IPS-15b (cell line): ENCODE data around the gene TPM4.

Experiments used
- H3K27me3 ChIP-seq: one replicate; pipeline ENCODE4 v1.6.1; 2013; ENCODE audit warnings: low read length; ENCODE audit not compliant: control insufficient read depth, insufficient read depth
- H3K36me3 ChIP-seq: one replicate; pipeline ENCODE4 v1.6.1; 2013; ENCODE audit warnings: low read length; ENCODE audit not compliant: control insufficient read depth, insufficient read depth
- H3K4me1 ChIP-seq: one replicate; pipeline ENCODE4 v1.6.1; 2013; ENCODE audit warnings: mild to moderate bottlenecking, low read length; ENCODE audit not compliant: control insufficient read depth, insufficient read depth
- H3K4me3 ChIP-seq: one replicate; pipeline ENCODE4 v1.5.1; 2013; ENCODE audit warnings: low read depth, low read length
- H3K9ac ChIP-seq: one replicate; pipeline ENCODE4 v1.6.1; 2013; ENCODE audit warnings: low read depth, mild to moderate bottlenecking, low read length
- H3K9me3 ChIP-seq: one replicate; pipeline ENCODE4 v1.6.1; 2013; ENCODE audit warnings: mild to moderate bottlenecking, low read length; ENCODE audit not compliant: control insufficient read depth, insufficient read depth

Gene TPM4

DNA sequence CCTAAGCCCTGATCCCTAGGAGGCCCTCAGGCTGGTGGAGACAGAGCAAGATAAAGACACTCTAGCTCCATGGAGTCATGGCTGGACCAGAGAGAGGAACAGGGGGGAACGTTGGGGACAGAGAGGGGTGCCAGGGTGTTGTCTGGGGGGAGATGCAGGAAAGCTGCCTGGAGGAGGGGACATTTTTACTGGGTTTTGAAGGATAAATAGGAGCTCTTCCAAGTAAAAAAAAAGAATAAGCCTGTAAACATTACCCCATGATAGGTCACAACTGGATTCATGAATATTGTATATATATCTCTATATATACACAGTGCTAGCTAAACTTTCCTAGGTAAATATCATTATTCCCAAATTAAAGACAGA, 67.9 kb downstream of the TPM4 start:
- no peak overlapping the region for H3K4me3 ChIP-seq
- H3K9me3 ChIP-seq, result no peaks in the 10 kb centered on the region
- H3K36me3 ChIP-seq, result no peaks in the 10 kb centered on the region
- H3K9ac ChIP-seq, result no peak overlapping the region
- H3K27me3 ChIP-seq, result no peaks in the 10 kb centered on the region
- H3K4me1 ChIP-seq, result peaks cover 2% of the 10 kb centered on the region

DNA sequence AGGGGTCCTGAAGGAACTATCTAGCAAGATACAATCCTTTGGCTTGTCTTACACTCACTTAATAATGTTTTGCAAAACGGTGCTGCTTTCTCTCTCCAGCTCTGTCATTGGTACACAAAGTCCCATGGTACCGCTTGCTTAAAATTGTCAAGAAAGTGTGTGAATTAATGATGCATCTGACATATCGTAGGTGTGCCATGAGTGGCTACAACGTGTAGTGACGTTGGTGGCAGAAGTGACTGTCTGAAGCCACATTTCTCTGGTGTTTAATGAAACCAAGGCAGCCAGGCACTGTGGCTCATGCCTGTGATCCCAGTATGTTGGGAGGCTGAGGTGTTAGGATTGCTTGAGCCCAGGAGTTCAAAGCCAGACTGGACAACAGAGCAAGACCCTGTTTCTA, 69.8 kb downstream of the TPM4 start:
- H3K4me1 ChIP-seq, result peaks cover 2% of the 10 kb centered on the region
- H3K27me3 ChIP-seq, result no peaks in the 10 kb centered on the region
- no peaks in the 10 kb centered on the region for H3K9me3 ChIP-seq
- H3K4me3 ChIP-seq, result no peak overlapping the region
- no peak overlapping the region for H3K9ac ChIP-seq
- H3K36me3 ChIP-seq, result no peaks in the 10 kb centered on the region

DNA sequence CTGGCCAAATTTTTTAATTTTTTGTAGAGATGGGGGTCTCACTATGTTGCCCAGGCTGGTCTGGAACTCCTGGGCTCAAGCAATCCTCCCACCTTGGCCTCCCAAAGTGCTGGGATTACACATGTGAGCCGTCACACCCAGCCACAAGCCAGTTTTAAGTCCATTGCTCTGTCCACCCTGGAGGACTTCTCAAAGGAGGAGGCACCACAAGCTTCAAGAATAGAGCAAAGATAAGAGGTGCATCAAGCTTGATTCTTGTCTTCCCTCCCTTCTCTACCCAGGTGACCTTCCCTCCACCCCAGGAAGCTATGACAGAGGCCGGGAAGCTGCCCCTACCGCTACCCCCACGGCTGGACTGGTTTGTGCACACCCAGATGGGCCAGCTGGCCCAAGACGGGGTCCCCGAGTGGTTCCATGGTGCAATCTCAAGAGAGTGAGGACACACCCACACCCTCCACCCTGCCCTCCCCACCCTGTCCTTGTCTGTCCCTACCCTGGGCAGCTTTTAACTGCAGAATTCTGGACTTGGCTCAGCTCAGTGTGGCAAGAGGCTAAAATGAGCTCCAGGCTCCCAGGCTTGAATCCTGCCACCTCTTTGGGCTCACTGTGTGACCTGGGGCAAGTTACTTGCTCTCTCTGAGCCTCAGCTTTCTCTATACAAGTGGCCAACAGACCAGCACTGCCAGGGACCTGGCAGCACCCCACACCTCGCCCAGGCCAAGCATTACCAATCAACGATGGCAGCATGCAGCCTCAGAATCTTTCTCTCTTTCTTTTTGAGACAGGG, 72.3 kb downstream of the TPM4 start:
- Histone ChIP-seq H3K4me3 (no peak overlapping the region), H3K27me3 (no peaks in the 10 kb centered on the region), H3K9ac (no peak overlapping the region), H3K36me3 (no peaks in the 10 kb centered on the region), H3K9me3 (no peaks in the 10 kb centered on the region), H3K4me1 (no peaks in the 10 kb centered on the region)
